ENCODE data around the gene SLC22A31. TPM values are rescaled to one million over a fixed set of nuclear protein-coding genes. Genes with fewer than 3 reads are reported as not detected.

Gene SLC22A31
- total RNA-seq, 2 donors from 2014 or later = 0.75 TPM; not detected in 1

DNA sequence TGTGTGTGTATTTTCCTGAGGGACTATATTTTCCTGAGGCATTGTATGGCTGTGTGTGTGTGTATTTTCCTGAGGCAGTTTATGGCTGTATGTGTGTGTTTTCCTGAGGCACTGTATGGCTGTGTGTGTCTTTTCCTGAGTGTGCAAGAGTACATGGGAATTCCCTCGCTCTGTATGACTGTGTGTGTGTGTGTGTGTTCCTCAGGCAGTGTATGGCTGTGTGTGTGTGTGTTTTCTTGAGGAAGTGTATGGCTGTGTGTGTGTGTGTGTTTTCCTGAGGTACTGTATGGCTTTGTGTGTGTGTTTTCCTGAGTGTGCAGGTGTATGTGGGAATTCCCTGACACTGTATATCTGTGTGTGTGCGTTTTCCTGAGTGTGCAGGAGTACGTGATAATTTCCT is 21.3 kb upstream of the SLC22A31 start:
- H3K36me3 ChIP-seq = peaks cover 41% of the 10 kb centered on the region
- H3K4me3 ChIP-seq = no peak overlapping the region
- DNase-seq (ENCODE audit: low spot score) = no peak
- H3K27me3 ChIP-seq = no peaks in the 10 kb centered on the region
- peaks cover 0 to 16% of the 10 kb centered on the region in 2 donors for H3K4me1 ChIP-seq
- TF ChIP-seq, protein P1, sequence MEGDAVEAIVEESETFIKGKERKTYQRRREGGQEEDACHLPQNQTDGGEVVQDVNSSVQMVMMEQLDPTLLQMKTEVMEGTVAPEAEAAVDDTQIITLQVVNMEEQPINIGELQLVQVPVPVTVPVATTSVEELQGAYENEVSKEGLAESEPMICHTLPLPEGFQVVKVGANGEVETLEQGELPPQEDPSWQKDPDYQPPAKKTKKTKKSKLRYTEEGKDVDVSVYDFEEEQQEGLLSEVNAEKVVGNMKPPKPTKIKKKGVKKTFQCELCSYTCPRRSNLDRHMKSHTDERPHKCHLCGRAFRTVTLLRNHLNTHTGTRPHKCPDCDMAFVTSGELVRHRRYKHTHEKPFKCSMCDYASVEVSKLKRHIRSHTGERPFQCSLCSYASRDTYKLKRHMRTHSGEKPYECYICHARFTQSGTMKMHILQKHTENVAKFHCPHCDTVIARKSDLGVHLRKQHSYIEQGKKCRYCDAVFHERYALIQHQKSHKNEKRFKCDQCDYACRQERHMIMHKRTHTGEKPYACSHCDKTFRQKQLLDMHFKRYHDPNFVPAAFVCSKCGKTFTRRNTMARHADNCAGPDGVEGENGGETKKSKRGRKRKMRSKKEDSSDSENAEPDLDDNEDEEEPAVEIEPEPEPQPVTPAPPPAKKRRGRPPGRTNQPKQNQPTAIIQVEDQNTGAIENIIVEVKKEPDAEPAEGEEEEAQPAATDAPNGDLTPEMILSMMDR (IDR thresholded peaks at IDR 0.05) = no peak
- no peaks in the 10 kb centered on the region for H3K9me3 ChIP-seq
- no peak overlapping the region for H3K27ac ChIP-seq

DNA sequence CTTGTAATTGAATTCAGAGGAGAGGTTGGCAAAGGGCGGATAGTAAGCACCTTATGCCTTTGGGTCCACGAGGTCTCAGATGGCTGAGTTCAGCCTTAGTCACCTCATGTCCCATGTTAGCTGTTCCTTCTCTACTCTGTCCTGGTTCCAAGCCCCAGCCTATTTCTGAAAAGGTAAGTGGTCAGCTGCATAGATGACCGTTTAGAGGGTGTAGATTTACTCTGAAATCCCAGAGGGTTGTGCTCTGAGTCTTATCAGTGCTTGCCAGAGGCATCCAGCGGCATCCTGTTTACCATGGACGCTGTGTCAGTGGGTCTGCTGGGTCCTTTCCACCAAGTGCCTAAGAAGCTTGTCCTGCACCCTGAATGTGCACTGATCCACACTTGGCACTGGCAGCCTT is 19.0 kb upstream of the SLC22A31 start:
- H3K27ac ChIP-seq = no peak overlapping the region
- H3K36me3 ChIP-seq = peaks cover 30% of the 10 kb centered on the region
- H3K4me1 ChIP-seq = peaks cover 0 to 25% of the 10 kb centered on the region in 2 donors
- H3K4me3 ChIP-seq = no peak overlapping the region
- H3K27me3 ChIP-seq = no peaks in the 10 kb centered on the region
- no peaks in the 10 kb centered on the region for H3K9me3 ChIP-seq
- DNase-seq (ENCODE audit: low spot score) = no peak
- TF ChIP-seq, protein P1 (IDR thresholded peaks at IDR 0.05) = no peak

DNA sequence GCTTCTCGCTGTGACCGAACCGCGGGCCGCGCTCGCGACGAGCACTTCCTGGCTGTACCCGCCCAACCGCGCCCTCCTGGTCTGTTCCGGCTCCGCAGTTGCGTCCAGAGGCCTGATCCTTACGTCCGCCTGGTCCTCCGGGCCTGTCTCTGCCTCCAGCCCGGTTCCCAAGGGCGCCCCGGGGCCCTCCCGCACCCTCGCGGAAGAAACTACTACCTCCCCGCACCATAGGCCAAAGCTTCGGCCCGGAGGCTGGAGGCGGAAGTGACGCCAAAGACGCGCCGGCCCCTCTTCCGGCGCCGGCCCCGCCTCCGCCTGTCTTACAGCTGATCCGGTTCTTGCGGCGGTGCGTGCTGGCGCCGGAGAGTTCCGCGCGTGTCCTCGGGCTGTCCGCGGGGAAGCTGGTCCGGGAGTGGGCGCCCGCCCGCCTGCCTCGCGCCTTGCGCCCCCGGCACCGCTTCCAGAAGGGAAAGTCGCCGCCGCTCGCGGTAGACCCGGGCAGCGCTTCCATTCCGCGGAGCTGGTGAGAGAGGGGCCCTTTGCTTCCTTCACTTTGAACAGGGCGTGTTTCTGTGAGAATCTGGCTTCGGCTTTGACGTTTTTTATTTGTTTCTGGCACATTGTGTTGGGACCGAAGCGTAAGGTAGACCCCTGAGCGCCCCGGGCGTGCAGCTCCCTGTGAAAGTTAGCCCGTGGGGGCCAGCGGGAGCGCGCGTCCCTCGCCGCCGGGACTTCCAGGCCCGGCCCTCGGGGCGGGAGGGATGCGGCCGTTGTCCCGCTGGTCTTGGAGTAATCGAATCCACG is 17.3 kb upstream of the SLC22A31 start, which contains the start of gene ZNF778:
TSS of gene ZNF778 (plus strand) at position 316 of the 804 bp plus-strand sequence. CDS start 3,425 bp downstream, outside the sequence.
- Histone ChIP-seq H3K27me3 (no peaks in the 10 kb centered on the region), H3K9me3 (no peaks in the 10 kb centered on the region), H3K4me1 (peaks cover 0 to 25% of the 10 kb centered on the region in 2 donors), H3K36me3 (peaks cover 16% of the 10 kb centered on the region), H3K27ac (peak within 1 kb of the TSS; percentile 91 to 93), H3K4me3 (peak within 1 kb of the TSS; percentile 65 to 85)
- peak; percentile 87 for DNase-seq (ENCODE audit: low spot score)
- TF ChIP-seq, protein P1 (IDR thresholded peaks at IDR 0.05) = peak in 1 of 2 donors; percentile 22

DNA sequence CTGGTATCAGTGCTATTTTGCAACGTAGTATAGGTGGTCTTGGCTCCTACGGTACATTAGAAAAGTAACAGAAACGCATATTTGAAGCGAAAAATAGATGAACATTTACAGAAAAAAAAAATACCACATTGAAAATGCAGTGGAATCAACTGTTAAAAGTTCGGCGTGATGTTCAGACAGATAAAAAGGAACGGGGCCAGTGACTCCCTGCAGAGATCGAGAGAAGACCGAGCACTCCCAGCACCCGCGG is 16.7 kb upstream of the SLC22A31 start:
- Histone ChIP-seq H3K27me3 (no peaks in the 10 kb centered on the region), H3K9me3 (no peaks in the 10 kb centered on the region), H3K27ac (peak overlapping the region; percentile 91 to 93), H3K36me3 (peaks cover 11% of the 10 kb centered on the region), H3K4me3 (peak overlapping the region; percentile 65 to 85), H3K4me1 (peaks cover 0 to 25% of the 10 kb centered on the region in 2 donors)
- TF ChIP-seq, protein P1 (IDR thresholded peaks at IDR 0.05) = no peak
- DNase-seq (ENCODE audit: low spot score) = no peak

DNA sequence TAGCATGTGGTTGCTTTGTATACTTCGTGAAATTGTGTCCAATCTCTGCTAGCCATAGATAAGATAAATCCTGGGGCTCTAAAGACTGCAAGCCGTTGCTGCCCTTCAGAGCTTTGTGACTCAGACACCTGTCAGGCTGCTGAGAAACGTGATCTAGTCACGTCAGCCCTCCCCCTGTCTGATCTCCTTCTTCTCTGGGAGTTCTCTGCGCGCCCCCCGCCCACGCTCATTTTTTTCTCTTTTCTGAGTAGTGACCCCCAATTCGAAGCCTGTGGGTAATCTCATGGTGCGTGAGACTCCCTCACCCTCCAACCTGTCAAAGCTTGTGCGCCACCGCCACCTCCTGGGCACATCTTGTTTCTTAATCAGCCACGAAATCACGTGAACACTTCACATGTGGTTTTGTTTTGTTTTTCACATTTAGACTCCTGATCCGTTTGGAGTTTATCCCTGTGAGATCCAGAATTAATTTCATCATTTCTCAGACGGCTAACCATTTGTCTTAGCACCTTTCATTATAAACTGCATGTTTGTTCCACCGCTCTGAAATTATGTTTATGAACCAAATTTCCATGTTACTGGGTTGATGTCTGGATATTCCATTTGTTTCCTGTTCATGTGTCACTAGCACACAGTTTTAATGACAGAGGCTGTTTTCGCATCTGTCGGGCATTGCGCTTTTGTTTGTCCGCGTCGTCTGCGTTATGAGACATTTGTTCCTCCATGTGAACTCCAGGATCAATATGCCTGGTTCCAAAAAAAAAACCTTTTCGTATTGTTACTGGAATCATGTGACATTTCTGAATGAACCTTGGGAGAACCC is 16.2 kb upstream of the SLC22A31 start:
- peaks cover 7% of the 10 kb centered on the region for H3K36me3 ChIP-seq
- H3K27ac ChIP-seq = peak overlapping the region; percentile 91 to 93
- peaks cover 0 to 25% of the 10 kb centered on the region in 2 donors for H3K4me1 ChIP-seq
- H3K27me3 ChIP-seq = no peaks in the 10 kb centered on the region
- no peaks in the 10 kb centered on the region for H3K9me3 ChIP-seq
- peak; percentile 86 for DNase-seq (ENCODE audit: low spot score)
- H3K4me3 ChIP-seq = peak overlapping the region; percentile 65 to 85
- TF ChIP-seq, protein P1 (IDR thresholded peaks at IDR 0.05) = peak; percentile 38 to 74

Measured in right atrium auricular region (tissue), 2 donors.